GM12878 (cell line): ENCODE data around the gene CAB39. TPM values are rescaled to one million over a fixed set of nuclear protein-coding genes. Genes with fewer than 3 reads are reported as not detected.

ENCODE experiments used
- ATAC-seq: fragments of 200-7000 bp; cut with Tn5 transposase; 3 replicates; pipeline ENCODE4 v1.9.1; 2020; ENCODE audit warnings: mild to moderate bottlenecking, moderate library complexity
- BruUV-seq: library from RNA; stranded (reverse); fragments of 400-500 nt; replicated peaks from 2 replicates; lab custom pipeline; 2021; lab: Mats Ljungman, UMichigan
- CTCF ChIA-PET: fragments of 300-600 bp; sonication (Branson Sonifier 250); formaldehyde crosslinking; extraction: SDS; loops from one replicate; lab custom pipeline; 2021; ENCODE audit warnings: inconsistent platforms; lab: Yijun Ruan, JAX
- POLR2A ChIA-PET: fragments of 350-600 bp; formaldehyde crosslinking; extraction: SDS; loops from one replicate; lab custom pipeline; 2021; ENCODE audit warnings: inconsistent platforms; lab: Charles Lee
- RAD21 ChIA-PET: fragments of 300-600 bp; sonication (Branson Sonifier 250); formaldehyde crosslinking; loops from one replicate; lab custom pipeline; 2023; ENCODE audit warnings: antibody characterized with exemption; ENCODE audit not compliant: unreplicated experiment; lab: Charles Lee
- SMC1A ChIA-PET: fragments of 300-600 bp; sonication (Branson Sonifier 250); formaldehyde crosslinking; loops from one replicate; lab custom pipeline; 2023; ENCODE audit not compliant: unreplicated experiment, uncharacterized antibody; lab: Charles Lee
- DNase-seq: peaks from one replicate; pipeline ENCODE4 v3.0.0-alpha.2; 2011; ENCODE audit warnings: low read depth, low spot score
- FAIRE-seq: peaks from 3 replicates; lab custom pipeline; 2011; peaks lifted over from hg19 to GRCh38; lab: Jason Lieb, UNC
- H2AFZ ChIP-seq: 2 replicates; pipeline ENCODE4 v1.6.0; 2011; ENCODE audit warnings: low read depth, low read length, control low read depth; ENCODE audit not compliant: control insufficient read depth
- H3K27ac ChIP-seq: 2 replicates; pipeline ENCODE4 v1.5.1; 2011; ENCODE audit warnings: control low read depth; ENCODE audit not compliant: control insufficient read depth, insufficient read depth
- H3K27me3 ChIP-seq, 2 experiments: replicated peaks in 1 of 2; 2 replicates each; pipeline versions ENCODE4 v1.6.0 to v1.6.1; 2011; ENCODE audit warnings: low read length in 1 of 2; ENCODE audit not compliant: control insufficient read depth in 2 of 2, insufficient read depth in 2 of 2
- H3K36me3 ChIP-seq, 2 experiments: 2 replicates each; pipeline ENCODE4 v1.5.1; 2011; ENCODE audit warnings: low read length in 1 of 2; ENCODE audit not compliant: control insufficient read depth in 2 of 2, insufficient read depth in 2 of 2
- H3K4me1 ChIP-seq: 2 replicates; pipeline ENCODE4 v1.6.1; 2011; ENCODE audit warnings: mild to moderate bottlenecking, low read length, moderate library complexity, mixed read lengths; ENCODE audit not compliant: control insufficient read depth, insufficient read depth
- H3K4me2 ChIP-seq: 2 replicates; pipeline ENCODE4 v1.6.0; 2011; ENCODE audit warnings: control low read depth; ENCODE audit not compliant: control insufficient read depth, insufficient read depth
- H3K4me3 ChIP-seq: fragments of 200-600 bp; sonication (generic); 2 replicates; pipeline ENCODE4 v1.5.1; 2016
- H3K79me2 ChIP-seq: 2 replicates; pipeline ENCODE4 v1.6.0; 2011; ENCODE audit warnings: low read length; ENCODE audit not compliant: control insufficient read depth, insufficient read depth
- H3K9ac ChIP-seq: 2 replicates; pipeline ENCODE4 v1.8.0; 2011; ENCODE audit warnings: low read length, control low read depth, mixed read lengths; ENCODE audit not compliant: control insufficient read depth, insufficient read depth
- H3K9me3 ChIP-seq: replicated peaks from 3 replicates; pipeline ENCODE4 v1.5.1; 2011; ENCODE audit warnings: mild to moderate bottlenecking, low read length; ENCODE audit not compliant: control insufficient read depth, insufficient read depth
- H4K20me1 ChIP-seq: 2 replicates; pipeline ENCODE4 v1.6.0; 2011; ENCODE audit not compliant: control insufficient read depth, insufficient read depth
- CTCF ChIP-seq, 3 experiments: IDR thresholded peaks in 2 of 3; conservative IDR thresholded peaks in 1 of 3; 2 replicates each; pipeline ENCODE4 v1.5.1; 2011; ENCODE audit warnings: low read depth in 3 of 3, low read length in 3 of 3, mild to moderate bottlenecking in 3 of 3, control low read depth in 2 of 3, moderate library complexity in 2 of 3, inconsistent platforms in 1 of 3, mixed read lengths in 1 of 3; ENCODE audit not compliant: control insufficient read depth in 2 of 3, insufficient read depth in 1 of 3; ENCODE audit errors: extremely low read depth in 1 of 3
- ETV6 ChIP-seq, 2 experiments: fragments of 450-650 bp in 1 of 2; IDR thresholded peaks in 1 of 2; conservative IDR thresholded peaks in 1 of 2; 2 replicates each; pipeline ENCODE4 v1.6.1; 2014; ENCODE audit warnings: antibody characterized with exemption in 1 of 2, borderline replicate concordance in 1 of 2, low read depth in 1 of 2, mild to moderate bottlenecking in 1 of 2, moderate library complexity in 1 of 2
- MXI1 ChIP-seq: fragments of 150-350 bp; IDR thresholded peaks from 2 replicates; pipeline ENCODE4 v1.6.1; 2011; ENCODE audit warnings: low read depth, mild to moderate bottlenecking, inconsistent platforms, low read length, improper control_type of control experiment
- PAX8 ChIP-seq: fragments of 450-650 bp; IDR thresholded peaks from 2 replicates; pipeline ENCODE4 v1.6.1; 2017; ENCODE audit warnings: mild to moderate bottlenecking, moderate library complexity
- POLR2A ChIP-seq: IDR thresholded peaks from 2 replicates; pipeline ENCODE4 v1.6.1; 2011; ENCODE audit warnings: low read depth, mild to moderate bottlenecking, low read length
- RAD21 ChIP-seq: IDR thresholded peaks from 2 replicates; pipeline ENCODE4 v1.6.1; 2011; ENCODE audit warnings: mild to moderate bottlenecking, low read depth, low read length, moderate library complexity; ENCODE audit not compliant: insufficient read depth
- SMAD1 ChIP-seq: fragments of 450-650 bp; IDR thresholded peaks from 2 replicates; pipeline ENCODE4 v1.6.1; 2018; ENCODE audit warnings: mild to moderate bottlenecking, low read depth; ENCODE audit not compliant: partially characterized antibody
- SMARCA5 ChIP-seq: fragments of 450-650 bp; IDR thresholded peaks from 2 replicates; pipeline ENCODE4 v1.6.1; 2017; ENCODE audit warnings: mild to moderate bottlenecking
- SMC3 ChIP-seq: IDR thresholded peaks from 2 replicates; pipeline ENCODE4 v1.6.1; 2011; ENCODE audit warnings: low read length, improper control_type of control experiment, borderline replicate concordance
- SREBF1 ChIP-seq: IDR thresholded peaks from 2 replicates; pipeline ENCODE4 v1.6.1; 2012; ENCODE audit warnings: mild to moderate bottlenecking, low read length
- YY1 ChIP-seq: IDR thresholded peaks from 2 replicates; pipeline ENCODE4 v1.6.1; 2011; ENCODE audit warnings: low read depth, mild to moderate bottlenecking, low read length
- WGBS: methylation state at CpG from one replicate; pipeline ENCODE4 v1.1.6; 2016; ENCODE audit warnings: low lambda C conversion rate; ENCODE audit not compliant: insufficient replicate concordance, insufficient coverage; ENCODE audit errors: missing lambda C conversion rate; 5-methylcytosine and 5-hydroxymethylcytosine counted together
- in situ Hi-C: fragments of 300-500 bp; cut with MboI; formaldehyde crosslinking; loops from 9 replicates; pipeline ENCODE4 v1.14.3; 2018; ENCODE audit warnings: mixed read lengths
- intact Hi-C: fragments of 100-400 bp; cut with micrococcal nuclease; formaldehyde crosslinking; loops from one replicate; pipeline ENCODE4 v1.14.2; 2022; ENCODE audit not compliant: unreplicated experiment
- polyA plus RNA-seq, 11 experiments: library from polyadenylated mRNA; depleted of rRNA in 4 of 11; unstranded in 6 of 11; stranded (reverse) in 5 of 11; fragments of >200 nt; fragmentation: Nextera tagmentation in 4 of 11; fragmentation: Illumina TruSeq in 1 of 11; extraction: Ambion mirVana in 4 of 11; extraction: Trizol in 1 of 11; gene quantifications; 1 replicate in 1 of 11; 2 replicates in 10 of 11; pipeline versions ENCODE4 v1.2.1 to v1.2.3, GENCODE V29; 2011 to 2016; ENCODE audit warnings: inconsistent platforms in 2 of 11, missing spikeins in 2 of 11, low read depth in 1 of 11
- total RNA-seq, 4 experiments: library from RNA; depleted of rRNA in 3 of 4; stranded (reverse); fragments of >200 nt in 3 of 4; fragmentation: Illumina TruSeq in 1 of 4; extraction: Trizol in 1 of 4; gene quantifications; 2 replicates each; pipeline versions ENCODE4 v1.2.1 to v1.2.3, GENCODE V29; 2013 to 2021
- TF ChIP-seq, protein P1 (sequence below): IDR thresholded peaks from 2 replicates; pipeline ENCODE4 v1.6.1; 2011; ENCODE audit warnings: low read depth, low read length, improper control_type of control experiment, borderline replicate concordance
- TF ChIP-seq, protein P2 (sequence below): fragments of 450-650 bp; IDR thresholded peaks from 2 replicates; pipeline ENCODE4 v1.6.1; 2017; ENCODE audit warnings: antibody characterized with exemption, mild to moderate bottlenecking, moderate library complexity

The CAB39 gene
- total and polyA plus RNA-seq, 10 of the 15 experiments (the other 5 are each of a cell fraction or from before 2014, with no cell fraction given): 13.3 to 129 (median 62.9) TPM

DNA sequence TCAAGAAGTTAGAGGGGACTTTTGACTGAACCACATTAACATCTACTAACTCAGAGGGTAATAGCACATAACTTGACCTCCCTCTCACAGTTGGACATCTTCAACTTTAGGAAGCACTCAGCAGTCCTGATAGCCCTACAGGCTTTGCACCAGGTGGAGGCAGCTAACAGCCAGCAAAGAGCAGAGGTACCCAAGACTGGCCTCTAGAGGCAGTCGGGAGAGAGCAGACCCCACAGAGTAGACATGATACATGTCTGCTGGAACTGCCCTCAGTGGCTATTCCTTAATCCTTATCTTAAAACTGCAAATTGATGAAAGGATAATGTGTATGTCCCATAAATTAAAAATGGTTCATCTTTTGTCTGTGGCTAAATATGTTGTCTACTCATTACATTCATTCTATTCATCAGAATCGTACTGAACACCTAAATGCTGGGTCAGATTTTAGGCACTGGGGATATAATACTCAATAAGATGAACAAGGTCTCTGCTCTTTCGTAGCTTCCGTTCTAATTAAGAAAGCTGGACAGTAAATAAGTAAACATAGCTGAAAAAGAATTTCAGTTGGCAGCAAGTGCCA, 49.8 kb downstream of the CAB39 start:
- CTCF ChIA-PET: interaction anchor here (0.8 to 4.1 kb wide), 25 partner anchors 12 to 754 kb away, joined by 3 to 24 read pairs (median 4); partner anchors contain the start of gene SP140
- BruUV-seq: TSS peak; percentile 13
- Histone ChIP-seq H3K27ac (no peak overlapping the region), H3K4me3 (no peak overlapping the region)
- in situ Hi-C loops: no loop called here
- TF ChIP-seq CTCF (IDR thresholded peaks at IDR 0.05 in 2 of 3, conservative IDR thresholded peaks at IDR 0.05 in 1 of 3; ENCODE audit: control insufficient read depth in 2 of 3, extremely low read depth in 1 of 3, insufficient read depth in 1 of 3, low read depth in 3 of 3, low read length in 3 of 3) (peak; percentile 55 to 75 (median 61)), SMARCA5 (no peak), ETV6 (conservative IDR thresholded peaks at IDR 0.05 in 1 of 2, IDR thresholded peaks at IDR 0.05 in 1 of 2; ENCODE audit: borderline replicate concordance in 1 of 2, low read depth in 1 of 2) (no peak), MXI1 (no peak), SMAD1 (no peak), RAD21 (peak; percentile 50), YY1 (peak; percentile 55), SREBF1 (no peak), POLR2A (no peak), PAX8 (no peak), SMC3 (peak; percentile 26; the same call in 1 of the 2 replicates)
- TF ChIP-seq, protein P1, sequence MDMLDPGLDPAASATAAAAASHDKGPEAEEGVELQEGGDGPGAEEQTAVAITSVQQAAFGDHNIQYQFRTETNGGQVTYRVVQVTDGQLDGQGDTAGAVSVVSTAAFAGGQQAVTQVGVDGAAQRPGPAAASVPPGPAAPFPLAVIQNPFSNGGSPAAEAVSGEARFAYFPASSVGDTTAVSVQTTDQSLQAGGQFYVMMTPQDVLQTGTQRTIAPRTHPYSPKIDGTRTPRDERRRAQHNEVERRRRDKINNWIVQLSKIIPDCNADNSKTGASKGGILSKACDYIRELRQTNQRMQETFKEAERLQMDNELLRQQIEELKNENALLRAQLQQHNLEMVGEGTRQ: no peak
- TF ChIP-seq, protein P2, sequence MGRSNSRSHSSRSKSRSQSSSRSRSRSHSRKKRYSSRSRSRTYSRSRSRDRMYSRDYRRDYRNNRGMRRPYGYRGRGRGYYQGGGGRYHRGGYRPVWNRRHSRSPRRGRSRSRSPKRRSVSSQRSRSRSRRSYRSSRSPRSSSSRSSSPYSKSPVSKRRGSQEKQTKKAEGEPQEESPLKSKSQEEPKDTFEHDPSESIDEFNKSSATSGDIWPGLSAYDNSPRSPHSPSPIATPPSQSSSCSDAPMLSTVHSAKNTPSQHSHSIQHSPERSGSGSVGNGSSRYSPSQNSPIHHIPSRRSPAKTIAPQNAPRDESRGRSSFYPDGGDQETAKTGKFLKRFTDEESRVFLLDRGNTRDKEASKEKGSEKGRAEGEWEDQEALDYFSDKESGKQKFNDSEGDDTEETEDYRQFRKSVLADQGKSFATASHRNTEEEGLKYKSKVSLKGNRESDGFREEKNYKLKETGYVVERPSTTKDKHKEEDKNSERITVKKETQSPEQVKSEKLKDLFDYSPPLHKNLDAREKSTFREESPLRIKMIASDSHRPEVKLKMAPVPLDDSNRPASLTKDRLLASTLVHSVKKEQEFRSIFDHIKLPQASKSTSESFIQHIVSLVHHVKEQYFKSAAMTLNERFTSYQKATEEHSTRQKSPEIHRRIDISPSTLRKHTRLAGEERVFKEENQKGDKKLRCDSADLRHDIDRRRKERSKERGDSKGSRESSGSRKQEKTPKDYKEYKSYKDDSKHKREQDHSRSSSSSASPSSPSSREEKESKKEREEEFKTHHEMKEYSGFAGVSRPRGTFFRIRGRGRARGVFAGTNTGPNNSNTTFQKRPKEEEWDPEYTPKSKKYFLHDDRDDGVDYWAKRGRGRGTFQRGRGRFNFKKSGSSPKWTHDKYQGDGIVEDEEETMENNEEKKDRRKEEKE: no peak
- TF ChIP-seq, all 136 proteins: peak for 4
- WGBS: 73% methylated on average over 4 of the region's 4 CpGs
- H3K4me1 ChIP-seq: peaks cover 14% of the 10 kb centered on the region
- no peak overlapping the region for H2AFZ ChIP-seq
- H3K36me3 ChIP-seq: peaks cover 10 to 21% of the 10 kb centered on the region in 2 experiments
- H3K4me2 ChIP-seq: no peak overlapping the region
- ChIA-PET RAD21 (interaction anchor here (0.9 to 2.3 kb wide), 5 partner anchors 31 to 147 kb away, joined by 3 to 8 read pairs (median 5); no protein-coding TSS in a partner anchor), SMC1A (interaction anchor here (0.6 to 2.1 kb wide), 16 partner anchors 9 to 149 kb away, joined by 3 to 9 read pairs (median 4); no protein-coding TSS in a partner anchor), POLR2A (interaction anchor here (0.6 to 2.2 kb wide), 5 partner anchors 11 to 290 kb away, joined by 3 to 9 read pairs (median 3); no protein-coding TSS in a partner anchor)
- no peaks in the 10 kb centered on the region for H3K27me3 ChIP-seq
- DNase-seq (no peak), FAIRE-seq (no peak), ATAC-seq (peak; percentile 97)
- intact Hi-C loops: no loop called here
- no peaks in the 10 kb centered on the region for H3K9me3 ChIP-seq
- H3K9ac ChIP-seq: no peak overlapping the region
- peaks cover 6% of the 10 kb centered on the region; the same call in 1 of the 2 replicates for H4K20me1 ChIP-seq
- H3K79me2 ChIP-seq: peaks cover 17% of the 10 kb centered on the region
